ENCODE data around the gene DUSP21.
"Not testable (repeated sequence)": the region's sequence is repeated elsewhere in the genome, so short reads cannot be mapped to it uniquely, and the experiment has no call there.

The DUSP21 gene

GRCh38 chrX:44876767-44877166, 32.9 kb downstream of the DUSP21 start:
- DNase-seq: no peak

GRCh38 chrX:44878780-44879179, 35.0 kb downstream of the DUSP21 start:
- DNase-seq: no peak

GRCh38 chrX:44881549-44881948, 37.7 kb downstream of the DUSP21 start:
- DNase-seq: no peak

GRCh38 chrX:44882635-44883034, 38.8 kb downstream of the DUSP21 start:
- no peak for DNase-seq

GRCh38 chrX:44884944-44885343, 41.1 kb downstream of the DUSP21 start:
- DNase-seq: no peak

GRCh38 chrX:44889824-44890223, 46.0 kb downstream of the DUSP21 start:
- no peak for DNase-seq

GRCh38 chrX:44890247-44890646, 46.4 kb downstream of the DUSP21 start:
- DNase-seq: no peak

- not testable (repeated sequence) for DNase-seq
Observed at GRCh38 chrX:44890687-44891086, 46.9 kb downstream of the DUSP21 start.

- no peak for DNase-seq
Observed at GRCh38 chrX:44891642-44892041, 47.8 kb downstream of the DUSP21 start.

Measured in activated CD4-positive, CD25-positive, alpha-beta regulatory T cell treated with anti-CD3 and anti-CD28 coated beads, Interleukin-2, amount 50 U/mL, for 72 hours (primary cell).